HepG2 (cell line): ENCODE measurements around the gene RPL37A. TPM values are rescaled to one million over a fixed set of nuclear protein-coding genes. Genes with fewer than 3 reads are reported as not detected.
A peak's percentile ranks its signal among the peaks of the same experiment; 100 is the strongest.

ENCODE experiments used
- CEBPG ChIP-seq: IDR thresholded peaks from 2 replicates; pipeline ENCODE4 v1.6.1; 2016
- GATAD1 ChIP-seq: IDR thresholded peaks from 2 replicates; pipeline ENCODE4 v1.6.1; 2016; ENCODE audit warnings: missing genetic modification reagents, missing compliant biosample characterization
- KDM5A ChIP-seq: fragments of 200-600 bp; sonication (generic); IDR thresholded peaks from 2 replicates; pipeline ENCODE4 v1.7.0; 2018; ENCODE audit warnings: antibody characterized with exemption, mild to moderate bottlenecking, low read length, borderline replicate concordance
- MED1 ChIP-seq: sonication (generic); formaldehyde crosslinking; IDR thresholded peaks from 2 replicates; pipeline ENCODE4 v1.4.0; 2020; ENCODE audit warnings: missing genetic modification reagents
- MEF2D ChIP-seq: sonication (generic); formaldehyde crosslinking; IDR thresholded peaks from 2 replicates; pipeline ENCODE4 v1.5.1; 2020; ENCODE audit warnings: mild to moderate bottlenecking, missing genetic modification reagents
- MTF1 ChIP-seq: sonication (generic); formaldehyde crosslinking; IDR thresholded peaks from 2 replicates; pipeline ENCODE4 v1.5.0; 2020; ENCODE audit warnings: missing genetic modification reagents
- NFYC ChIP-seq: IDR thresholded peaks from 2 replicates; pipeline ENCODE4 v1.6.1; 2016; ENCODE audit warnings: missing genetic modification reagents, missing compliant biosample characterization
- NR2C2 ChIP-seq: sonication (generic); formaldehyde crosslinking; IDR thresholded peaks from 2 replicates; pipeline ENCODE4 v1.4.0; 2020; ENCODE audit warnings: missing genetic modification reagents, mild to moderate bottlenecking, moderate library complexity, borderline replicate concordance
- PHF21A ChIP-seq: sonication (generic); formaldehyde crosslinking; IDR thresholded peaks from 2 replicates; pipeline ENCODE4 v1.5.0; 2020; ENCODE audit warnings: mild to moderate bottlenecking, missing genetic modification reagents
- POLR2AphosphoS2 ChIP-seq: IDR thresholded peaks from 2 replicates; pipeline ENCODE4 v1.6.1; 2011; ENCODE audit warnings: low read depth, low read length, improper control_type of control experiment
- POLR2G ChIP-seq: fragments of 200-400 bp; formaldehyde crosslinking; IDR thresholded peaks from 2 replicates; pipeline ENCODE4 v1.6.1; 2018; ENCODE audit warnings: mild to moderate bottlenecking, low read depth, low read length, moderate library complexity
- RAD21 ChIP-seq: fragments of 450-650 bp; formaldehyde crosslinking; IDR thresholded peaks from 2 replicates; pipeline ENCODE4 v1.5.0; 2020; ENCODE audit warnings: mild to moderate bottlenecking
- RBM39 ChIP-seq: fragments of 200-400 bp; formaldehyde crosslinking; IDR thresholded peaks from one replicate; pipeline ENCODE4 v1.6.1; 2018; ENCODE audit warnings: antibody characterized with exemption, mild to moderate bottlenecking, low read depth, low read length; ENCODE audit not compliant: poor library complexity, severe bottlenecking
- SOX6 ChIP-seq, 2 experiments: fragments of 450-650 bp in 1 of 2; sonication (generic) in 1 of 2; formaldehyde crosslinking in 1 of 2; IDR thresholded peaks; 2 replicates each; pipeline versions ENCODE4 v1.4.0 to v1.6.1; 2017 to 2020; ENCODE audit warnings: antibody characterized with exemption in 1 of 2, mild to moderate bottlenecking in 1 of 2, missing genetic modification reagents in 1 of 2
- SP5 ChIP-seq: IDR thresholded peaks from 2 replicates; pipeline ENCODE4 v1.6.1; 2016; ENCODE audit warnings: low read depth, borderline replicate concordance
- TAF1 ChIP-seq: sonication (generic); formaldehyde crosslinking; IDR thresholded peaks from 2 replicates; pipeline ENCODE4 v1.4.0; 2020; ENCODE audit warnings: missing genetic modification reagents
- TBX2 ChIP-seq: sonication (generic); formaldehyde crosslinking; IDR thresholded peaks from 2 replicates; pipeline ENCODE4 v1.5.0; 2020; ENCODE audit warnings: missing genetic modification reagents, mild to moderate bottlenecking, borderline replicate concordance
- U2AF2 ChIP-seq: fragments of 200-400 bp; formaldehyde crosslinking; IDR thresholded peaks from 2 replicates; pipeline ENCODE4 v1.6.1; 2017; ENCODE audit warnings: low read depth, mild to moderate bottlenecking, low read length
- ZBTB3 ChIP-seq: sonication (generic); formaldehyde crosslinking; IDR thresholded peaks from 2 replicates; pipeline ENCODE4 v1.4.0; 2020; ENCODE audit warnings: low read depth, mild to moderate bottlenecking, moderate library complexity, missing genetic modification reagents, borderline replicate concordance
- ZMYM3 ChIP-seq: sonication (generic); formaldehyde crosslinking; IDR thresholded peaks from 2 replicates; pipeline ENCODE4 v1.5.1; 2020; ENCODE audit warnings: mild to moderate bottlenecking, missing genetic modification reagents
- ZNF24 ChIP-seq: fragments of 450-650 bp; IDR thresholded peaks from 2 replicates; pipeline ENCODE4 v1.6.1; 2017; ENCODE audit warnings: antibody characterized with exemption, mild to moderate bottlenecking
- ZNF331 ChIP-seq: sonication (generic); formaldehyde crosslinking; IDR thresholded peaks from 2 replicates; pipeline ENCODE4 v1.4.0; 2020; ENCODE audit warnings: missing genetic modification reagents
- ZNF335 ChIP-seq: sonication (generic); formaldehyde crosslinking; IDR thresholded peaks from 2 replicates; pipeline ENCODE4 v1.4.0; 2020; ENCODE audit warnings: missing genetic modification reagents
- ZNF350 ChIP-seq: sonication (generic); formaldehyde crosslinking; IDR thresholded peaks from 2 replicates; pipeline ENCODE4 v1.4.0; 2020; ENCODE audit warnings: mild to moderate bottlenecking, low read depth, missing genetic modification reagents, borderline replicate concordance
- ZNF441 ChIP-seq: sonication (generic); formaldehyde crosslinking; IDR thresholded peaks from 2 replicates; pipeline ENCODE4 v1.7.0; 2021; ENCODE audit warnings: missing genetic modification reagents, borderline replicate concordance
- ZNF709 ChIP-seq: sonication (generic); formaldehyde crosslinking; IDR thresholded peaks from 2 replicates; pipeline ENCODE4 v1.5.0; 2020; ENCODE audit warnings: mild to moderate bottlenecking, missing genetic modification reagents
- ZNF878 ChIP-seq: sonication (generic); formaldehyde crosslinking; IDR thresholded peaks from 2 replicates; pipeline ENCODE4 v1.8.1; 2023; ENCODE audit warnings: mild to moderate bottlenecking, missing genetic modification reagents, moderate library complexity
- ZZZ3 ChIP-seq: sonication (generic); formaldehyde crosslinking; IDR thresholded peaks from 2 replicates; pipeline ENCODE4 v1.4.0; 2020; ENCODE audit warnings: missing genetic modification reagents, mild to moderate bottlenecking, borderline replicate concordance
- polyA plus RNA-seq, 8 experiments: library from polyadenylated mRNA; depleted of rRNA in 3 of 8; stranded (reverse) in 7 of 8; unstranded in 1 of 8; fragments of >200 nt; fragmentation: Illumina TruSeq in 4 of 8; extraction: Trizol in 4 of 8; gene quantifications; 2 replicates each; pipeline versions ENCODE4 v1.2.1 to v1.2.3, GENCODE V29; 2011 to 2016; ENCODE audit warnings: low read depth in 4 of 8, missing spikeins in 1 of 8, mixed read lengths in 1 of 8; ENCODE audit not compliant: insufficient read depth in 1 of 8
- total RNA-seq, 5 experiments: library from RNA; depleted of rRNA; stranded (reverse); fragments of >200 nt; fragmentation: Illumina TruSeq; extraction: Trizol; gene quantifications; 2 replicates each; pipeline ENCODE4 v1.2.3, GENCODE V29; 2016; ENCODE audit warnings: low read depth in 1 of 5
- TF ChIP-seq, protein P1 (sequence below): sonication (generic); formaldehyde crosslinking; IDR thresholded peaks from 2 replicates; pipeline ENCODE4 v1.4.0; 2020; ENCODE audit warnings: missing genetic modification reagents, borderline replicate concordance
- TF ChIP-seq, protein P2 (sequence below): sonication (generic); formaldehyde crosslinking; IDR thresholded peaks from 2 replicates; pipeline ENCODE4 v1.5.1; 2020; ENCODE audit warnings: mild to moderate bottlenecking, missing genetic modification reagents

RPL37A gene
- total and polyA plus RNA-seq, 2 of the 13 experiments (the other 11 are each of a cell fraction or from before 2014, with no cell fraction given) = 6,902 to 7,910 TPM

- TF ChIP-seq MTF1 (CRISPR knock-in tag) = no peak
- TF ChIP-seq SOX6 (IDR thresholded peaks at IDR 0.05) = no peak
- TF ChIP-seq SOX6 (CRISPR knock-in tag; IDR thresholded peaks at IDR 0.05) = peak; percentile 75
- TF ChIP-seq TBX2 = peak; percentile 83
- TF ChIP-seq ZNF441 (CRISPR knock-in tag) = no peak
- peak; percentile 14; the same call in 1 of the 2 replicates for TF ChIP-seq SP5 (CRISPR knock-in tag)
- no peak for TF ChIP-seq KDM5A
- no peak for TF ChIP-seq NFYC (CRISPR knock-in tag)
- 0 out of 2 replicates have a peak, but pooled peaks have one; percentile 39 for TF ChIP-seq POLR2G
- TF ChIP-seq PHF21A = peak; percentile 79
- TF ChIP-seq ZBTB3 = no peak
- no peak for TF ChIP-seq ZZZ3 (CRISPR knock-in tag)
- no peak for TF ChIP-seq POLR2AphosphoS2
- TF ChIP-seq TAF1 = no peak
- TF ChIP-seq ZNF878 (CRISPR knock-in tag) = 0 out of 2 replicates have a peak, but pooled peaks have one; percentile 58
- TF ChIP-seq ZNF24 = 0 out of 2 replicates have a peak, but pooled peaks have one; percentile 7
- no peak for TF ChIP-seq GATAD1 (CRISPR knock-in tag)
- TF ChIP-seq ZNF350 (CRISPR knock-in tag) = no peak
- peak; percentile 79 for TF ChIP-seq ZMYM3 (CRISPR knock-in tag)
- peak; percentile 28; the same call in 1 of the 2 replicates for TF ChIP-seq MED1 (CRISPR knock-in tag)
- TF ChIP-seq MEF2D (CRISPR knock-in tag) = 0 out of 2 replicates have a peak, but pooled peaks have one; percentile 24
- TF ChIP-seq, protein P1, sequence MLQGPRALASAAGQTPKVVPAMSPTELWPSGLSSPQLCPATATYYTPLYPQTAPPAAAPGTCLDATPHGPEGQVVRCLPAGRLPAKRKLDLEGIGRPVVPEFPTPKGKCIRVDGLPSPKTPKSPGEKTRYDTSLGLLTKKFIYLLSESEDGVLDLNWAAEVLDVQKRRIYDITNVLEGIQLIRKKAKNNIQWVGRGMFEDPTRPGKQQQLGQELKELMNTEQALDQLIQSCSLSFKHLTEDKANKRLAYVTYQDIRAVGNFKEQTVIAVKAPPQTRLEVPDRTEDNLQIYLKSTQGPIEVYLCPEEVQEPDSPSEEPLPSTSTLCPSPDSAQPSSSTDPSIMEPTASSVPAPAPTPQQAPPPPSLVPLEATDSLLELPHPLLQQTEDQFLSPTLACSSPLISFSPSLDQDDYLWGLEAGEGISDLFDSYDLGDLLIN (CRISPR knock-in tag) = no peak
- TF ChIP-seq U2AF2 = no peak
- TF ChIP-seq, protein P2, sequence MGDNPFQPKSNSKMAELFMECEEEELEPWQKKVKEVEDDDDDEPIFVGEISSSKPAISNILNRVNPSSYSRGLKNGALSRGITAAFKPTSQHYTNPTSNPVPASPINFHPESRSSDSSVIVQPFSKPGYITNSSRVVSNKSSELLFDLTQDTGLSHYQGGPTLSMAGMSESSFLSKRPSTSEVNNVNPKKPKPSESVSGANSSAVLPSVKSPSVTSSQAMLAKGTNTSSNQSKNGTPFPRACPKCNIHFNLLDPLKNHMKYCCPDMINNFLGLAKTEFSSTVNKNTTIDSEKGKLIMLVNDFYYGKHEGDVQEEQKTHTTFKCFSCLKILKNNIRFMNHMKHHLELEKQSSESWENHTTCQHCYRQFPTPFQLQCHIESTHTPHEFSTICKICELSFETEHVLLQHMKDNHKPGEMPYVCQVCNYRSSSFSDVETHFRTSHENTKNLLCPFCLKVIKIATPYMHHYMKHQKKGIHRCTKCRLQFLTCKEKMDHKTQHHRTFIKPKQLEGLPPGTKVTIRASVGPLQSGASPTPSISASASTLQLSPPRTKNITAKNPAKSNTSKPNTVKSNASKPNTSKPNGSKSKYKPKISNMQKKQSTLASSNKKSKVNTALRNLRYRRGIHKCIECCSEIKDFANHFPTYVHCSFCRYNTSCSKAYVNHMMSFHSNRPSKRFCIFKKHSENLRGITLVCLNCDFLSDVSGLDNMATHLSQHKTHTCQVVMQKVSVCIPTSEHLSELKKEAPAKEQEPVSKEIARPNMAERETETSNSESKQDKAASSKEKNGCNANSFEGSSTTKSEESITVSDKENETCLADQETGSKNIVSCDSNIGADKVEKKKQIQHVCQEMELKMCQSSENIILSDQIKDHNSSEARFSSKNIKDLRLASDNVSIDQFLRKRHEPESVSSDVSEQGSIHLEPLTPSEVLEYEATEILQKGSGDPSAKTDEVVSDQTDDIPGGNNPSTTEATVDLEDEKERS (CRISPR knock-in tag) = no peak
- TF ChIP-seq NR2C2 (CRISPR knock-in tag) = no peak
- peak; percentile 58; the same call in 1 of the 2 replicates for TF ChIP-seq ZNF331 (CRISPR knock-in tag)
- no peak for TF ChIP-seq ZNF709 (CRISPR knock-in tag)
- no peak for TF ChIP-seq RBM39
- peak; percentile 38; the same call in 1 of the 2 replicates for TF ChIP-seq ZNF335 (CRISPR knock-in tag)
- no peak; the same call in 1 of the 2 replicates for TF ChIP-seq CEBPG (CRISPR knock-in tag)
- TF ChIP-seq RAD21 (CRISPR knock-in tag) = peak; percentile 22; the same call in 1 of the 2 replicates
Measured at GRCh38 chr2:216553093-216553478, 54.4 kb downstream of the RPL37A start (continued).
